K562 (cell line): ENCODE measurements around the gene ATM.

Source experiments
- CBX5 ChIP-seq: IDR thresholded peaks from 2 replicates; pipeline ENCODE4 v1.6.1; 2014; ENCODE audit warnings: low read depth, borderline replicate concordance
- MAZ ChIP-seq, 2 experiments: fragments of 450-650 bp in 1 of 2; sonication (generic) in 1 of 2; formaldehyde crosslinking; IDR thresholded peaks in 1 of 2; conservative IDR thresholded peaks in 1 of 2; 2 replicates each; pipeline versions ENCODE4 v1.4.0 to v1.5.0; 2020; ENCODE audit warnings: mild to moderate bottlenecking in 1 of 2, missing genetic modification reagents in 1 of 2
- NR2C2 ChIP-seq, 2 experiments: fragments of 200-800 bp in 1 of 2; sonication (Bioruptor generic) in 1 of 2; sonication (generic) in 1 of 2; formaldehyde crosslinking in 1 of 2; IDR thresholded peaks; 2 replicates each; pipeline versions ENCODE4 v1.6.1 to v1.8.0; 2016 to 2022; ENCODE audit warnings: mild to moderate bottlenecking in 1 of 2, missing compliant biosample characterization in 1 of 2, missing genetic modification characterization in 1 of 2, missing genetic modification reagents in 1 of 2
- POLR2A ChIP-seq: fragments of 450-650 bp; conservative IDR thresholded peaks from 2 replicates; pipeline ENCODE4 v1.6.1; 2016
- POLR2G ChIP-seq: fragments of 200-400 bp; formaldehyde crosslinking; IDR thresholded peaks from 2 replicates; pipeline ENCODE4 v1.6.1; 2017; ENCODE audit warnings: low read depth, mild to moderate bottlenecking, antibody characterized with exemption, low read length, moderate library complexity
- PRPF4 ChIP-seq: fragments of 200-400 bp; formaldehyde crosslinking; IDR thresholded peaks from one replicate; pipeline ENCODE4 v1.6.1; 2017; ENCODE audit warnings: low read length, low read depth, mild to moderate bottlenecking; ENCODE audit not compliant: insufficient read depth, poor library complexity, severe bottlenecking
- SETDB1 ChIP-seq: IDR thresholded peaks from one replicate; pipeline ENCODE4 v1.6.1; 2012; ENCODE audit warnings: low read length, control low read depth, inconsistent platforms
- SIX5 ChIP-seq, 2 experiments: IDR thresholded peaks; 2 replicates each; pipeline ENCODE4 v1.6.1; 2011; ENCODE audit warnings: low read length in 2 of 2, borderline replicate concordance in 1 of 2, low read depth in 1 of 2, mild to moderate bottlenecking in 1 of 2, moderate library complexity in 1 of 2; ENCODE audit not compliant: insufficient read depth in 1 of 2
- TF ChIP-seq, protein P1 (sequence below): conservative IDR thresholded peaks from 2 replicates; pipeline ENCODE4 v1.6.1; 2011; ENCODE audit warnings: low read depth, mild to moderate bottlenecking, low read length; ENCODE audit not compliant: control insufficient read depth
- TF ChIP-seq, protein P2 (sequence below), 3 experiments: IDR thresholded peaks in 2 of 3; conservative IDR thresholded peaks in 1 of 3; 2 replicates each; pipeline ENCODE4 v1.5.1; 2011 to 2012; ENCODE audit warnings: low read length in 3 of 3, mild to moderate bottlenecking in 3 of 3, control low read depth in 2 of 3, improper control_type of control experiment in 1 of 3, inconsistent platforms in 1 of 3, low read depth in 1 of 3, mixed read lengths in 1 of 3, moderate library complexity in 1 of 3; ENCODE audit not compliant: insufficient read depth in 2 of 3
- TF ChIP-seq, protein P3 (sequence below): fragments of 250-450 bp; sonication (Bioruptor Pico); IDR thresholded peaks from 2 replicates; pipeline ENCODE4 v1.5.0; 2020; ENCODE audit warnings: mild to moderate bottlenecking, borderline replicate concordance
- TF ChIP-seq, protein P4 (sequence below), 2 experiments: fragments of 450-650 bp in 1 of 2; sonication (generic) in 1 of 2; formaldehyde crosslinking in 1 of 2; IDR thresholded peaks in 1 of 2; conservative IDR thresholded peaks in 1 of 2; 2 replicates each; pipeline versions ENCODE4 v1.6.1 to v1.8.1; 2016 to 2023; ENCODE audit warnings: mild to moderate bottlenecking in 2 of 2, moderate library complexity in 2 of 2, inconsistent platforms in 1 of 2, missing genetic modification reagents in 1 of 2

DNA sequence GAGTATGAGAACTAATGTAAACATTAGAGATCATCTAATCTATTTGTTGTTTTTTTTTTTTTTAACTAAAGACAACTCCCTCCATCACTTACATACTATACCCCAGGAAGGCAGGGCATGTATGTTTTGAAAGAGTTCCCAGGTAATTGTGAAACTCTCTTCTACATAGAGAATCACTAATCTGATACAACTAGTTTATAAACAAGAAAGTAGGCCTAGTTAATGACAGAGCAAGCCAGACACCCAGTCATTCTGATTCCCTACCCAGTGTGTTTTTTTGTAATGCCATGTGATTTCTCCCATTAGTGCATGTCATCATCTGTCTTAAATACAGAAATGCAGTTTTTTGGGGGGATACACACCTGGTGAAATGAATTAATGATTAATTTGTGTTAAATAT lies 123.6 kb downstream of the ATM start:
- TF ChIP-seq CBX5: no peak
- TF ChIP-seq NR2C2 (CRISPR knock-in tag; IDR thresholded peaks at IDR 0.05): no peak
- TF ChIP-seq NR2C2 (tag; IDR thresholded peaks at IDR 0.05): no peak
- TF ChIP-seq, protein P1, sequence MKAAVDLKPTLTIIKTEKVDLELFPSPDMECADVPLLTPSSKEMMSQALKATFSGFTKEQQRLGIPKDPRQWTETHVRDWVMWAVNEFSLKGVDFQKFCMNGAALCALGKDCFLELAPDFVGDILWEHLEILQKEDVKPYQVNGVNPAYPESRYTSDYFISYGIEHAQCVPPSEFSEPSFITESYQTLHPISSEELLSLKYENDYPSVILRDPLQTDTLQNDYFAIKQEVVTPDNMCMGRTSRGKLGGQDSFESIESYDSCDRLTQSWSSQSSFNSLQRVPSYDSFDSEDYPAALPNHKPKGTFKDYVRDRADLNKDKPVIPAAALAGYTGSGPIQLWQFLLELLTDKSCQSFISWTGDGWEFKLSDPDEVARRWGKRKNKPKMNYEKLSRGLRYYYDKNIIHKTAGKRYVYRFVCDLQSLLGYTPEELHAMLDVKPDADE: no peak
- TF ChIP-seq PRPF4: no peak
- no peak for TF ChIP-seq MAZ (CRISPR knock-in tag; conservative IDR thresholded peaks at IDR 0.05 in 1 of 2, IDR thresholded peaks at IDR 0.05 in 1 of 2)
- no peak for TF ChIP-seq POLR2G
- TF ChIP-seq, protein P2, sequence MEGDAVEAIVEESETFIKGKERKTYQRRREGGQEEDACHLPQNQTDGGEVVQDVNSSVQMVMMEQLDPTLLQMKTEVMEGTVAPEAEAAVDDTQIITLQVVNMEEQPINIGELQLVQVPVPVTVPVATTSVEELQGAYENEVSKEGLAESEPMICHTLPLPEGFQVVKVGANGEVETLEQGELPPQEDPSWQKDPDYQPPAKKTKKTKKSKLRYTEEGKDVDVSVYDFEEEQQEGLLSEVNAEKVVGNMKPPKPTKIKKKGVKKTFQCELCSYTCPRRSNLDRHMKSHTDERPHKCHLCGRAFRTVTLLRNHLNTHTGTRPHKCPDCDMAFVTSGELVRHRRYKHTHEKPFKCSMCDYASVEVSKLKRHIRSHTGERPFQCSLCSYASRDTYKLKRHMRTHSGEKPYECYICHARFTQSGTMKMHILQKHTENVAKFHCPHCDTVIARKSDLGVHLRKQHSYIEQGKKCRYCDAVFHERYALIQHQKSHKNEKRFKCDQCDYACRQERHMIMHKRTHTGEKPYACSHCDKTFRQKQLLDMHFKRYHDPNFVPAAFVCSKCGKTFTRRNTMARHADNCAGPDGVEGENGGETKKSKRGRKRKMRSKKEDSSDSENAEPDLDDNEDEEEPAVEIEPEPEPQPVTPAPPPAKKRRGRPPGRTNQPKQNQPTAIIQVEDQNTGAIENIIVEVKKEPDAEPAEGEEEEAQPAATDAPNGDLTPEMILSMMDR (IDR thresholded peaks at IDR 0.05 in 2 of 3, conservative IDR thresholded peaks at IDR 0.05 in 1 of 3; ENCODE audit: insufficient read depth in 2 of 3, low read depth in 1 of 3, low read length in 3 of 3): no peak
- TF ChIP-seq SETDB1: no peak
- TF ChIP-seq POLR2A: no peak
- no peak for TF ChIP-seq SIX5 (IDR thresholded peaks at IDR 0.05; ENCODE audit: borderline replicate concordance in 1 of 2, insufficient read depth in 1 of 2, low read depth in 1 of 2, low read length in 2 of 2)
- TF ChIP-seq, protein P3, sequence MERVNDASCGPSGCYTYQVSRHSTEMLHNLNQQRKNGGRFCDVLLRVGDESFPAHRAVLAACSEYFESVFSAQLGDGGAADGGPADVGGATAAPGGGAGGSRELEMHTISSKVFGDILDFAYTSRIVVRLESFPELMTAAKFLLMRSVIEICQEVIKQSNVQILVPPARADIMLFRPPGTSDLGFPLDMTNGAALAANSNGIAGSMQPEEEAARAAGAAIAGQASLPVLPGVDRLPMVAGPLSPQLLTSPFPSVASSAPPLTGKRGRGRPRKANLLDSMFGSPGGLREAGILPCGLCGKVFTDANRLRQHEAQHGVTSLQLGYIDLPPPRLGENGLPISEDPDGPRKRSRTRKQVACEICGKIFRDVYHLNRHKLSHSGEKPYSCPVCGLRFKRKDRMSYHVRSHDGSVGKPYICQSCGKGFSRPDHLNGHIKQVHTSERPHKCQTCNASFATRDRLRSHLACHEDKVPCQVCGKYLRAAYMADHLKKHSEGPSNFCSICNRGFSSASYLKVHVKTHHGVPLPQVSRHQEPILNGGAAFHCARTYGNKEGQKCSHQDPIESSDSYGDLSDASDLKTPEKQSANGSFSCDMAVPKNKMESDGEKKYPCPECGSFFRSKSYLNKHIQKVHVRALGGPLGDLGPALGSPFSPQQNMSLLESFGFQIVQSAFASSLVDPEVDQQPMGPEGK (CRISPR knock-in tag): no peak
- TF ChIP-seq, protein P4, sequence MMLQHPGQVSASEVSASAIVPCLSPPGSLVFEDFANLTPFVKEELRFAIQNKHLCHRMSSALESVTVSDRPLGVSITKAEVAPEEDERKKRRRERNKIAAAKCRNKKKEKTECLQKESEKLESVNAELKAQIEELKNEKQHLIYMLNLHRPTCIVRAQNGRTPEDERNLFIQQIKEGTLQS (IDR thresholded peaks at IDR 0.05): no peak
- TF ChIP-seq, protein P4 (CRISPR knock-in tag; conservative IDR thresholded peaks at IDR 0.05): no peak
